B cell (primary cell): ENCODE data around the gene TLL2. TPM values are rescaled to one million over a fixed set of nuclear protein-coding genes. Genes with fewer than 3 reads are reported as not detected.

Experiments used
- ATAC-seq: fragments of 200-7000 bp; cut with Tn5 transposase; one replicate; pipeline ENCODE4 v1.10.0; 2021; ENCODE audit warnings: low read depth, mild to moderate bottlenecking, moderate number of reproducible peaks, moderate library complexity
- CTCF ChIA-PET: fragments of 350-600 bp; sonication (Branson Sonifier 250); formaldehyde crosslinking; loops from one replicate; lab custom pipeline; 2021; ENCODE audit warnings: antibody characterized with exemption, inconsistent platforms; lab: Charles Lee
- POLR2A ChIA-PET: fragments of 350-600 bp; sonication (Branson Sonifier 250); formaldehyde crosslinking; loops from one replicate; lab custom pipeline; 2021; ENCODE audit warnings: antibody characterized with exemption; lab: Charles Lee
- DNase-seq: peaks from one replicate; pipeline ENCODE4 v3.0.0; 2013
- H2AFZ ChIP-seq: 2 replicates; pipeline ENCODE4 v1.6.1; 2012; ENCODE audit warnings: mild to moderate bottlenecking, low read depth, low read length; ENCODE audit not compliant: insufficient read depth, poor library complexity, severe bottlenecking
- H3K27ac ChIP-seq, 2 donors: 1 replicate in 1 of 2; 2 replicates in 1 of 2; pipeline ENCODE4 v1.5.1; 2012 to 2013; ENCODE audit warnings: low read length in 2 of 2, mild to moderate bottlenecking in 2 of 2, moderate library complexity in 1 of 2
- H3K27me3 ChIP-seq, 4 experiments: fragments of 200-600 bp in 1 of 4; sonication (generic) in 1 of 4; replicated peaks in 1 of 4; 1 replicate in 2 of 4; 2 replicates in 2 of 4; pipeline versions ENCODE4 v1.6.1 to v1.7.0; 2013 to 2016; ENCODE audit warnings: low read length in 3 of 4, mild to moderate bottlenecking in 2 of 4, mixed read lengths in 1 of 4, moderate library complexity in 1 of 4; ENCODE audit not compliant: insufficient read depth in 4 of 4, control insufficient read depth in 3 of 4; ENCODE audit errors: control extremely low read depth in 1 of 4
- H3K36me3 ChIP-seq, 2 experiments: replicated peaks in 1 of 2; 1 replicate in 1 of 2; 2 replicates in 1 of 2; pipeline versions ENCODE4 v1.6.1 to v1.7.1; 2013; ENCODE audit warnings: low read length in 1 of 2; ENCODE audit not compliant: insufficient read depth in 2 of 2, control insufficient read depth in 1 of 2; ENCODE audit errors: control extremely low read depth in 1 of 2, extremely low read depth in 1 of 2
- H3K4me1 ChIP-seq, 2 donors: fragments of 200-600 bp in 1 of 2; sonication (generic) in 1 of 2; 1 replicate in 1 of 2; 2 replicates in 1 of 2; pipeline versions ENCODE4 v1.5.1 to v1.6.1; 2013 to 2017; ENCODE audit warnings: low read length in 2 of 2; ENCODE audit not compliant: control insufficient read depth in 2 of 2, insufficient read depth in 2 of 2
- H3K4me2 ChIP-seq: replicated peaks from 2 replicates; pipeline ENCODE3; 2012; ENCODE audit warnings: mild to moderate bottlenecking, low read depth, low read length; ENCODE audit not compliant: poor library complexity, severe bottlenecking
- H3K4me3 ChIP-seq, 5 experiments: fragments of 200-600 bp in 1 of 5; sonication (generic) in 1 of 5; 1 replicate in 3 of 5; 2 replicates in 2 of 5; pipeline versions ENCODE4 v1.5.1 to v1.7.0; 2011 to 2016; ENCODE audit warnings: low read length in 4 of 5, mild to moderate bottlenecking in 4 of 5, low read depth in 2 of 5, control low read depth in 1 of 5, moderate library complexity in 1 of 5; ENCODE audit not compliant: insufficient read depth in 1 of 5; ENCODE audit errors: control extremely low read depth in 1 of 5, extremely low read depth in 1 of 5
- H3K79me2 ChIP-seq: fragments of 200-600 bp; sonication (generic); one replicate; pipeline ENCODE4 v1.6.0; 2016; ENCODE audit warnings: low read length; ENCODE audit not compliant: control insufficient read depth, insufficient read depth
- H3K9ac ChIP-seq: fragments of 200-600 bp; sonication (generic); 2 replicates; pipeline ENCODE4 v1.6.1; 2017; ENCODE audit warnings: mild to moderate bottlenecking, low read length, moderate library complexity
- H3K9me3 ChIP-seq, 3 donors: one replicate each; pipeline versions ENCODE4 v1.6.1 to v1.7.1; 2013; ENCODE audit warnings: low read length in 2 of 3; ENCODE audit not compliant: control insufficient read depth in 2 of 3, insufficient read depth in 1 of 3; ENCODE audit errors: control extremely low read depth in 1 of 3
- H4K20me1 ChIP-seq: 2 replicates; pipeline ENCODE4 v1.6.0; 2012; ENCODE audit warnings: mild to moderate bottlenecking, low read length; ENCODE audit not compliant: insufficient read depth, control insufficient read depth, poor library complexity, severe bottlenecking
- H3K27ac Mint-ChIP-seq: one replicate; pipeline ENCODE4 v1.8.0; 2021; ENCODE audit warnings: mixed read lengths
- H3K27me3 Mint-ChIP-seq: one replicate; pipeline ENCODE4 v1.8.0; 2021; ENCODE audit warnings: mixed read lengths
- H3K4me1 Mint-ChIP-seq: one replicate; pipeline ENCODE4 v1.8.0; 2021; ENCODE audit warnings: mixed read lengths
- H3K4me3 Mint-ChIP-seq: one replicate; pipeline ENCODE4 v1.8.0; 2021; ENCODE audit warnings: mixed read lengths
- H3K9me3 Mint-ChIP-seq: one replicate; pipeline ENCODE4 v1.8.0; 2022; ENCODE audit warnings: mixed read lengths; ENCODE audit not compliant: insufficient read depth
- CTCF ChIP-seq: fragments of 200-600 bp; IDR thresholded peaks from one replicate; pipeline ENCODE4 v1.8.0; 2022; ENCODE audit warnings: antibody characterized with exemption, mild to moderate bottlenecking
- EZH2 ChIP-seq: IDR thresholded peaks from 2 replicates; pipeline ENCODE4 v1.6.1; 2012; ENCODE audit warnings: borderline replicate concordance, low read depth, mild to moderate bottlenecking, moderate library complexity, low read length; ENCODE audit not compliant: insufficient read depth, poor library complexity, severe bottlenecking
- WGBS: methylation state at CpG from one replicate; pipeline ENCODE4 v1.1.5; 2013; ENCODE audit warnings: missing lambda C conversion rate; ENCODE audit not compliant: insufficient coverage; 5-methylcytosine and 5-hydroxymethylcytosine counted together
- intact Hi-C: fragments of 100-400 bp; cut with micrococcal nuclease; formaldehyde crosslinking; loops from one replicate; pipeline ENCODE4 v1.10.0; 2022
- polyA plus RNA-seq: library from polyadenylated mRNA; depleted of rRNA; stranded (reverse); fragments of >200 nt; gene quantifications from 2 replicates; pipeline ENCODE4 v1.2.3, GENCODE V29; 2012
- total RNA-seq, 2 donors: library from RNA; stranded (reverse); fragments of 120-200 nt in 1 of 2; gene quantifications; 1 replicate in 1 of 2; 2 replicates in 1 of 2; pipeline versions ENCODE4 v1.2.3 to v1.2.4, GENCODE V29; 2013 to 2022

Gene TLL2
- total and polyA plus RNA-seq, 2 donors (not counting 1 experiment from before 2014, with no cell fraction given) = 0.13 to 0.47 TPM

GRCh38 chr10:96452494-96453153 lies 61.1 kb downstream of the TLL2 start:
- Mint-ChIP-seq H3K9me3 (no peaks in the 10 kb centered on the region), H3K4me3 (no peak overlapping the region), H3K27ac (no peak overlapping the region), H3K4me1 (no peaks in the 10 kb centered on the region), H3K27me3 (peaks cover 21% of the 10 kb centered on the region)
- Histone ChIP-seq H2AFZ (no peak overlapping the region), H3K4me3 (no peak overlapping the region), H3K79me2 (no peaks in the 10 kb centered on the region), H3K9me3 (no peaks in the 10 kb centered on the region), H3K4me1 (no peaks in the 10 kb centered on the region), H3K27ac (no peak overlapping the region), H3K9ac (no peak overlapping the region), H3K27me3 (peaks cover 0 to 3% (median 0%) of the 10 kb centered on the region in 4 experiments), H4K20me1 (no peaks in the 10 kb centered on the region), H3K36me3 (no peaks in the 10 kb centered on the region), H3K4me2 (no peak overlapping the region)
- intact Hi-C loops = no loop called here
- ATAC-seq (no peak), DNase-seq (no peak)
- CTCF ChIA-PET = no interaction called here
- TF ChIP-seq CTCF (no peak), EZH2 (no peak)
- 81% methylated on average over 4 of the region's 7 CpGs for WGBS
- POLR2A ChIA-PET = no interaction called here

DNA sequence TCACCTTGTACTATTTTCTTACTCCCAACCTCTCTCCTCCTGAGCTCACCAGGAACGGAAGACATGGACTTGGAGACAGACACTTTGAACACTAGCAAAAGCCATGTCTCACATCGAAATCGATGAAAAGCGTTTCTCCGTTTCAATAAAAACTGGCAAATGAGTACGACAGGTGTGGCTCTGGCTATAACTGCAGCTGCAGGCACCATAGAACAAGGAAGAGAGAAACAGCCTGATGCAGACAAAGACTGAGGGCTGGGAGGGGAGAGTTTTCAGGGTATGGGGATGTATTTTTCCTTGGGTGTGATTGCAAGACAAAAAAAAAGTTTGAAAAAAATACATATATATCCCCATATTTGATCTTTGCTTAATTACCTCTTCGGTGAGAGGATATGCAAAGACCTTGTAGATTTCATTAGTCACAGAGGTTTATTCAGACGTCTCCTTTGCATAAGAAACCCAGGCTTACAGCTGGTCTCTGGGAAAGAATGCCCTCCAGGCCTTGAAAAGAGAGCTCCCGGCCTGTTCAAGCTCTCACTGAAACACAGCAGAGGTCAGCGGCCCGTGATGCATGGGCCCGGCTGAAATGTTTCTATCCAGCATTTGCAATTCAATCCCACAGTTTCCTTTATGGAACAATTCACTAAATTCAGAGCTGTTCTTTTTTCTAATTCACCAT lies 63.1 kb downstream of the TLL2 start:
- CTCF ChIA-PET = no interaction called here
- no peaks in the 10 kb centered on the region for H3K36me3 ChIP-seq
- H3K9me3 Mint-ChIP-seq = no peaks in the 10 kb centered on the region
- TF ChIP-seq EZH2 (no peak), CTCF (no peak)
- H2AFZ ChIP-seq = no peak overlapping the region
- no peaks in the 10 kb centered on the region for H4K20me1 ChIP-seq
- ATAC-seq (no peak), DNase-seq (no peak)
- POLR2A ChIA-PET = no interaction called here
- H3K4me1 ChIP-seq = no peaks in the 10 kb centered on the region
- H3K27ac Mint-ChIP-seq = no peak overlapping the region
- H3K27ac ChIP-seq = no peak overlapping the region
- no peaks in the 10 kb centered on the region for H3K27me3 ChIP-seq
- H3K4me3 Mint-ChIP-seq = no peak overlapping the region
- H3K9me3 ChIP-seq = no peaks in the 10 kb centered on the region
- no peaks in the 10 kb centered on the region for H3K4me1 Mint-ChIP-seq
- intact Hi-C loops = no loop called here
- 94% methylated on average over 11 of the region's 12 CpGs for WGBS
- no peak overlapping the region for H3K9ac ChIP-seq
- peaks cover 28% of the 10 kb centered on the region for H3K27me3 Mint-ChIP-seq
- no peak overlapping the region for H3K4me2 ChIP-seq
- no peak overlapping the region for H3K4me3 ChIP-seq
- no peaks in the 10 kb centered on the region for H3K79me2 ChIP-seq
